Measurements from ENCODE around the gene NAGS. TPM values are rescaled to one million over a fixed set of nuclear protein-coding genes. Genes with fewer than 3 reads are reported as not detected.
"Not testable (repeated sequence)": the region's sequence is repeated elsewhere in the genome, so short reads cannot be mapped to it uniquely, and the experiment has no call there.

The NAGS gene, protein sequence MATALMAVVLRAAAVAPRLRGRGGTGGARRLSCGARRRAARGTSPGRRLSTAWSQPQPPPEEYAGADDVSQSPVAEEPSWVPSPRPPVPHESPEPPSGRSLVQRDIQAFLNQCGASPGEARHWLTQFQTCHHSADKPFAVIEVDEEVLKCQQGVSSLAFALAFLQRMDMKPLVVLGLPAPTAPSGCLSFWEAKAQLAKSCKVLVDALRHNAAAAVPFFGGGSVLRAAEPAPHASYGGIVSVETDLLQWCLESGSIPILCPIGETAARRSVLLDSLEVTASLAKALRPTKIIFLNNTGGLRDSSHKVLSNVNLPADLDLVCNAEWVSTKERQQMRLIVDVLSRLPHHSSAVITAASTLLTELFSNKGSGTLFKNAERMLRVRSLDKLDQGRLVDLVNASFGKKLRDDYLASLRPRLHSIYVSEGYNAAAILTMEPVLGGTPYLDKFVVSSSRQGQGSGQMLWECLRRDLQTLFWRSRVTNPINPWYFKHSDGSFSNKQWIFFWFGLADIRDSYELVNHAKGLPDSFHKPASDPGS
- 1 to 10 TPM in 1 of 6 donors, under 1 TPM in 5; 0.09 to 1.1 (median 0.48) TPM for total RNA-seq
- polyA plus RNA-seq = 1 to 10 TPM in 1 of 2 donors, under 1 TPM in 1; 0.38 to 1.8 TPM

DNA sequence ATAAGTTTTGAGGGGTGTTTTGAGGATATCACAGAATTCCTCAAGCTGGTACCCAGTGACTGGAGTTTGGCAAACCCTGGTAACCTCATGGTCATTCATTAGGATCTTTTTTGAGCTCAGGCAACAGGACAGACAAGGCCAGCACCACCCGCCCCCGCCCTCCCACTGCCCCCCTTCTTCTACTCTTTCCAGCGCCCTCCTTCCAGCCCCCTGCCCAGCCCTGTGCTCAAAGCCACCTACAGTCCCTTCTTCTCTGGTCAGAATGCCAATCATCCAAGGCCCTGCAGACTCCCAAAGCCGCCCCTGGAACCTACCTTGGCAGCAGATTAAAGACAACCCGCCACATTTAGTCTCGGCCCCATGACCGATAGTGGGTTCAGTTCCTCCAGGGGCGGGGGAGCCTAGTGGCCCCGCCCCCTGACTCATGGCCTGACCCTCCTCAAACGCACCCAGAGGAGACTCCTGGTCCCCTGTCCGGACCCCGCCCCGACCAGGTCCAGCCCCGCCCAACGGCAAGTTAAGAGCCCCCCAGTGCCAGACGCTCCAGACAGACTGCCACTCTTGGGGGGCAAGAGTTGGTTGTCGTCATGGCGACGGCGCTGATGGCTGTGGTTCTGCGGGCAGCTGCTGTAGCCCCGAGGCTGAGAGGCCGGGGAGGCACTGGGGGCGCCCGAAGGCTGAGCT lies at the start of gene NAGS:
Gene NAGS, plus strand, starts transcription at position 546 of the 684 bp plus-strand sequence. Its CDS starts 42 bp downstream, at position 588.
- ATAC-seq (no peak), DNase-seq (peak in 3 of 6 donors; percentile 57 to 79 (median 59)), FAIRE-seq (no peak)
- H3K27me3 ChIP-seq = peaks cover 0 to 11% (median 2%) of the 10 kb centered on the region in 4 donors
- TF ChIP-seq, protein P1, sequence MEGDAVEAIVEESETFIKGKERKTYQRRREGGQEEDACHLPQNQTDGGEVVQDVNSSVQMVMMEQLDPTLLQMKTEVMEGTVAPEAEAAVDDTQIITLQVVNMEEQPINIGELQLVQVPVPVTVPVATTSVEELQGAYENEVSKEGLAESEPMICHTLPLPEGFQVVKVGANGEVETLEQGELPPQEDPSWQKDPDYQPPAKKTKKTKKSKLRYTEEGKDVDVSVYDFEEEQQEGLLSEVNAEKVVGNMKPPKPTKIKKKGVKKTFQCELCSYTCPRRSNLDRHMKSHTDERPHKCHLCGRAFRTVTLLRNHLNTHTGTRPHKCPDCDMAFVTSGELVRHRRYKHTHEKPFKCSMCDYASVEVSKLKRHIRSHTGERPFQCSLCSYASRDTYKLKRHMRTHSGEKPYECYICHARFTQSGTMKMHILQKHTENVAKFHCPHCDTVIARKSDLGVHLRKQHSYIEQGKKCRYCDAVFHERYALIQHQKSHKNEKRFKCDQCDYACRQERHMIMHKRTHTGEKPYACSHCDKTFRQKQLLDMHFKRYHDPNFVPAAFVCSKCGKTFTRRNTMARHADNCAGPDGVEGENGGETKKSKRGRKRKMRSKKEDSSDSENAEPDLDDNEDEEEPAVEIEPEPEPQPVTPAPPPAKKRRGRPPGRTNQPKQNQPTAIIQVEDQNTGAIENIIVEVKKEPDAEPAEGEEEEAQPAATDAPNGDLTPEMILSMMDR (IDR thresholded peaks at IDR 0.05) = no peak
- H3K36me3 ChIP-seq = no peaks in the 10 kb centered on the region
- WGBS, 2 donors = 21 to 24% methylated on average over 25 of the region's 25 CpGs
- H3K4me3 ChIP-seq = peak within 1 kb of the TSS in 2 of 4 donors; percentile 42 to 48
- peaks cover 4 to 22% (median 13%) of the 10 kb centered on the region in 3 donors for H3K4me1 ChIP-seq
- no peak within 1 kb of the TSS for H3K27ac ChIP-seq
- H3K9me3 ChIP-seq = no peaks in the 10 kb centered on the region
- intact Hi-C loops (cut with DNase I) = no loop called here

DNA sequence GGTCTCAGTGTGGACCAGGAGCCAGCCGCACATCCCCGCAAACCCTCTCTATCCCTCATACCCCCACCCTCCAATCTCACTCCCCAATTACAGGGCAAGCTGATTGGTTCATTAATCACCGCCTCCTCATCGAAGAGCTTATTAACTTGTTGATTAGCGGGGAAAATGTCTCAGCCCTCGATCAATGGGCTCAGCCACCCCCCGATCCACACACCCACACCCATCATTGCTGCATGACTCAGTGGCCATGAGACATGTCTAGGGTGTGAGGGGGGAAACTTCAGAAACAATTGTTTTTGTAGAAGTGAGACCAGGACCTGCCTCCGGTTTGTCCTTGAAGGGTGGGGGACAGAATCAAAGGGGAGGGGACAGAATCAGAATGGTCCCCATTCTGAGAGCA lies 48.2 kb upstream of the NAGS start:
- H3K9me3 ChIP-seq = no peaks in the 10 kb centered on the region
- H3K4me3 ChIP-seq = no peak overlapping the region
- TF ChIP-seq, protein P1 (IDR thresholded peaks at IDR 0.05) = no peak
- 82 to 83% methylated on average over 8 of the region's 8 CpGs for WGBS, 2 donors
- no peak for FAIRE-seq
- H3K4me1 ChIP-seq = no peaks in the 10 kb centered on the region
- H3K27ac ChIP-seq = no peak overlapping the region
- intact Hi-C loops (cut with DNase I) = no loop called here
- ATAC-seq = no peak
- H3K36me3 ChIP-seq = no peaks in the 10 kb centered on the region
- peaks cover 0 to 16% (median 2%) of the 10 kb centered on the region in 4 donors for H3K27me3 ChIP-seq
- DNase-seq = no peak

DNA sequence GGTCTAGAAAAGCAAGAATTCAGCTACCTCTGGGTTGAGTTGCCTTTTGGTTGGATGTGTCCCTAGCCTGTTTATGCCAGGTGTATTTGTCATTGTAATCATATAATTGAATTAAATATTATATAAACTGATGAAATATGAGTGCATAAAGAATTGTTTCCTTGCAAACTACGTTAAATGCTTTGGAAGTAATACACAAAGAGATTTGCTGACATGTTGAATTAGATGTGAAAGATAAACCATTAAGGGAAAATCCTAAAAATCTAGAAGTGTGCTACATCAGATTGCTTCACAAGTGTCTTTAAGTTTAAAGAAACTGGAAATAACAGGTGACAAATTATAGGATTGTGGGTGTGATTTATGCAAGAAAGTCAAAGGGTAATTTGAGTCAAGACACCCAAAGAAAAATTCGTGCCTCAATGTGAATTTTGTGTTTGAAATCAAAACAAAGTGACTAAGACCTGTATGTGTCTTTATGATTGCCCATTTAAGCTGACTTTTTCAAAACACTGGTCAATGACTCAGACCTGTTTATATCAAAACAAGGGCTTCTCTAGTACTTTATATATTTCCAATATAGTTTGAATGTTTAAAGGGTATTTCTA lies 45.6 kb upstream of the NAGS start:
- H3K9me3 ChIP-seq = no peaks in the 10 kb centered on the region
- 55 to 59% methylated on average over 2 of the region's 2 CpGs for WGBS, 2 donors
- intact Hi-C loops (cut with DNase I) = no loop called here
- ATAC-seq (no peak), FAIRE-seq (no peak), DNase-seq (no peak)
- no peaks in the 10 kb centered on the region for H3K4me1 ChIP-seq
- H3K27ac ChIP-seq = no peak overlapping the region
- TF ChIP-seq, protein P1 (IDR thresholded peaks at IDR 0.05) = no peak
- H3K27me3 ChIP-seq = no peaks in the 10 kb centered on the region
- no peaks in the 10 kb centered on the region for H3K36me3 ChIP-seq
- no peak overlapping the region for H3K4me3 ChIP-seq

DNA sequence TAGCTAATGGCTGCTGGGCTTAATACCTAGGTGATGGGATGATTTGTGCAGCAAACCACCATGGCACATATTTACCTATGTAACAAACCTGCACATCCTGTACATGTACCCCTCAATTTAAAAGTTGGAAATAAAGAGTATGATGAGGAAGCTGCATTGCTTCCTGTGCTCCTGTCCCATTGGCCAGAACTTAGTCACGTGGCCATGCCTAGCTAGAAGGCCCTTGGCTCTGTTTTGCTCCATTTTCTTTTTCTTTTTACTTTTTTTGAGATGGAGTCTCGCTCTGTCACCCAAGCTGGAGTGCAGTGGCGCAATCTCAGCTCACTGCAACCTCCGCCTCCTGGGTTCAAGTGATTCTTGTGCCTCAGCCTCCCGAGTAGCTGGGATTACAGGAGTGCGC lies 43.1 kb upstream of the NAGS start:
- H3K4me3 ChIP-seq; H3K27ac ChIP-seq; H3K4me1 ChIP-seq; DNase-seq; intact Hi-C loops (cut with DNase I); H3K36me3 ChIP-seq; ATAC-seq; H3K9me3 ChIP-seq; FAIRE-seq; H3K27me3 ChIP-seq: not testable (repeated sequence)
- WGBS, 2 donors = 85 to 91% methylated on average over 6 of the region's 6 CpGs

DNA sequence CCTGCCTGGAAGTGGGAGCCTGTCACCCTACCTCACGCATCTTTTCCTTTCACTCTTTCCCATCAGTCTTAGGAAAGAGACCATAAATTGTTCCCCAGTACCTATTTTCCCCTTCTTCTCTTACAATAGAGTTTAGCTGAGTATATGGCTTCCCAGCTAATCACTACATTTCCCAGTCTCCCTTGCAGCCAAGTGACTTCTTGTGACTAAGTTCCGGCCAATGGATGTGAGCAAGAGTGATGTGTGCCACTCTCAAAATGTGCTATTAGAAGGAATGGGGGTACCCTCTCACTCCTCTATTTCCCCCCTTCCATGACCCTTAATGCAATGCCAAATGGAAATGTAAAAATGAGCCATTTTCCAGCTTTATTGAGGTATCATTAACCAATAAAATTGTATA lies 42.5 kb upstream of the NAGS start:
- no peaks in the 10 kb centered on the region for H3K36me3 ChIP-seq
- TF ChIP-seq, protein P1 (IDR thresholded peaks at IDR 0.05) = no peak
- no peak for DNase-seq
- ATAC-seq = no peak
- H3K27me3 ChIP-seq = no peaks in the 10 kb centered on the region
- no peak for FAIRE-seq
- H3K4me1 ChIP-seq = no peaks in the 10 kb centered on the region
- intact Hi-C loops (cut with DNase I) = no loop called here
- H3K27ac ChIP-seq = no peak overlapping the region
- WGBS, 2 donors = 68 to 72% methylated on average over 2 of the region's 2 CpGs
- H3K9me3 ChIP-seq = no peaks in the 10 kb centered on the region
- H3K4me3 ChIP-seq = no peak overlapping the region
